Measurements from ENCODE around the gene CHSY3. TPM values are rescaled to one million over a fixed set of nuclear protein-coding genes. Genes with fewer than 3 reads are reported as not detected.

Gene CHSY3
- total and polyA plus RNA-seq, 4 donors: 0.40 to 7.7 (median 2.1) TPM

GRCh38 chr5:130126746-130127145, 222.5 kb downstream of the CHSY3 start:
- no peak overlapping the region for H3K27ac ChIP-seq (ENCODE audit: low read depth in 1 of 2, low read length in 2 of 2)
- H3K4me3 ChIP-seq (ENCODE audit: low read depth in 1 of 3, low read length in 3 of 3): no peak overlapping the region
- TF ChIP-seq FOXA2 (IDR thresholded peaks at IDR 0.05) (no peak), HNF4A (conservative IDR thresholded peaks at IDR 0.05) (no peak), NR2F2 (IDR thresholded peaks at IDR 0.05) (no peak), FOXA1 (IDR thresholded peaks at IDR 0.05) (no peak), RAD21 (IDR thresholded peaks at IDR 0.05) (no peak), JUND (IDR thresholded peaks at IDR 0.05) (no peak)
- no peaks in the 10 kb centered on the region for H3K9me3 ChIP-seq (ENCODE audit: control insufficient read depth in 4 of 4, low read length in 3 of 4)
- H3K4me1 ChIP-seq (ENCODE audit: control insufficient read depth in 4 of 4, insufficient read depth in 4 of 4, low read length in 3 of 4): no peaks in the 10 kb centered on the region
- DNase-seq (ENCODE audit: low spot score): no peak
- WGBS: 97% methylated on average over 1 of the region's 1 CpG
- H3K9ac ChIP-seq (ENCODE audit: low read depth in 1 of 2, low read length in 2 of 2): no peak overlapping the region
- H3K36me3 ChIP-seq (ENCODE audit: control insufficient read depth in 4 of 4, insufficient read depth in 3 of 4, low read depth in 1 of 4, low read length in 3 of 4): no peaks in the 10 kb centered on the region
- no peaks in the 10 kb centered on the region for H3K27me3 ChIP-seq (ENCODE audit: control insufficient read depth in 4 of 4, insufficient read depth in 4 of 4, low read length in 3 of 4)

GRCh38 chr5:130135506-130135905, 231.2 kb downstream of the CHSY3 start:
- Histone ChIP-seq H3K9ac (ENCODE audit: low read depth in 1 of 2, low read length in 2 of 2) (no peak overlapping the region), H3K36me3 (ENCODE audit: control insufficient read depth in 4 of 4, insufficient read depth in 3 of 4, low read depth in 1 of 4, low read length in 3 of 4) (no peaks in the 10 kb centered on the region), H3K27me3 (ENCODE audit: control insufficient read depth in 4 of 4, insufficient read depth in 4 of 4, low read length in 3 of 4) (no peaks in the 10 kb centered on the region), H3K4me3 (ENCODE audit: low read depth in 1 of 3, low read length in 3 of 3) (no peak overlapping the region), H3K9me3 (ENCODE audit: control insufficient read depth in 4 of 4, low read length in 3 of 4) (no peaks in the 10 kb centered on the region), H3K27ac (ENCODE audit: low read depth in 1 of 2, low read length in 2 of 2) (no peak overlapping the region), H3K4me1 (ENCODE audit: control insufficient read depth in 4 of 4, insufficient read depth in 4 of 4, low read length in 3 of 4) (no peaks in the 10 kb centered on the region)
- TF ChIP-seq NR2F2 (IDR thresholded peaks at IDR 0.05) (no peak), ATF3 (IDR thresholded peaks at IDR 0.05) (no peak), RXRA (IDR thresholded peaks at IDR 0.05) (no peak), RAD21 (IDR thresholded peaks at IDR 0.05) (no peak), GABPA (IDR thresholded peaks at IDR 0.05 in 1 of 2, conservative IDR thresholded peaks at IDR 0.05 in 1 of 2) (no peak), EGR1 (IDR thresholded peaks at IDR 0.05; ENCODE audit: low read depth in 2 of 2) (no peak), REST (IDR thresholded peaks at IDR 0.05) (no peak), CTCF (IDR thresholded peaks at IDR 0.05; ENCODE audit: low read depth, low read length, missing input control) (no peak), ZBTB33 (IDR thresholded peaks at IDR 0.05) (no peak), MAX (IDR thresholded peaks at IDR 0.05) (no peak)
- WGBS: 79% methylated on average over 2 of the region's 2 CpGs
- DNase-seq (ENCODE audit: low spot score): no peak

Data from liver (tissue), 9 donors.